NCI-H1092 (cell line): Measurements from ENCODE around the gene OST4.

Experiments
- DNase-seq: peaks from one replicate; lab custom pipeline; 2025; lab: John Stamatoyannopoulos, UW

OST4 gene

GRCh38 chr2:27025861-27026851 is 45.3 kb downstream of the OST4 start:
- no peak for DNase-seq

- DNase-seq, result no peak
Observed at GRCh38 chr2:27025281-27025800, 46.1 kb downstream of the OST4 start.

- no peak for DNase-seq
Observed at GRCh38 chr2:27024812-27025211, 46.6 kb downstream of the OST4 start.

- DNase-seq, result no peak
Observed at GRCh38 chr2:27024188-27024587, 47.3 kb downstream of the OST4 start.

GRCh38 chr2:27023740-27024139 is 47.7 kb downstream of the OST4 start:
- no peak for DNase-seq

GRCh38 chr2:27021253-27022049 is 50.0 kb downstream of the OST4 start:
- DNase-seq, result no peak
